Stimulated activated CD4-positive, alpha-beta T cell treated with anti-CD3 and anti-CD28 coated beads, Interleukin-15, amount 100 ng/mL, for 48 hours (primary cell): ENCODE measurements around the gene IL22RA2.
A peak's percentile ranks its signal among the peaks of the same experiment; 100 is the strongest.

ENCODE experiments used
- DNase-seq, 2 donors: peaks; one replicate each; pipeline ENCODE4 v3.0.0-alpha.2; 2020; ENCODE audit warnings: low read depth in 2 of 2

The IL22RA2 gene

GRCh38 chr6:137097057-137097456 lies 76.4 kb downstream of the IL22RA2 start:
- no peak for DNase-seq

GRCh38 chr6:137095651-137096238 lies 77.7 kb downstream of the IL22RA2 start:
- DNase-seq = no peak

DNA sequence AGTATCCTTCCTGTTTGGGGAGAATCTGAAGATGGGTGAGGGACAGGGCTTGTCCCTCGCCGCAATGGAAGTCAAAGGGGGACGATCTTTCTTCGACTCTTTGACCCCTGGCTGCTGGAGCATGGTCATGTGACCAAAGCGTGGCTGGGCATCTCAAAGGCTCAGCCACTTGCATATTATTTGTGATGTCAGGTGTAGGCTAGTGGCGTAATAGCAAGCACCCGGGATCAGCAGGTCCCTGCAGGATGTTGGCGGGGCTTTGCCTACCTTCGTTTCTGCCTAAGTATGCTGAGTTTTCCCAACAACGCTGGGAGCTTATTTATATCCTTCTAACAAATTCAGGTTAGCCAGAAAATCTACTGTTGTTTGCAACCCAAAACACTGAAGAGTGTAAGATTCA lies 78.4 kb downstream of the IL22RA2 start:
- no peak for DNase-seq

DNA sequence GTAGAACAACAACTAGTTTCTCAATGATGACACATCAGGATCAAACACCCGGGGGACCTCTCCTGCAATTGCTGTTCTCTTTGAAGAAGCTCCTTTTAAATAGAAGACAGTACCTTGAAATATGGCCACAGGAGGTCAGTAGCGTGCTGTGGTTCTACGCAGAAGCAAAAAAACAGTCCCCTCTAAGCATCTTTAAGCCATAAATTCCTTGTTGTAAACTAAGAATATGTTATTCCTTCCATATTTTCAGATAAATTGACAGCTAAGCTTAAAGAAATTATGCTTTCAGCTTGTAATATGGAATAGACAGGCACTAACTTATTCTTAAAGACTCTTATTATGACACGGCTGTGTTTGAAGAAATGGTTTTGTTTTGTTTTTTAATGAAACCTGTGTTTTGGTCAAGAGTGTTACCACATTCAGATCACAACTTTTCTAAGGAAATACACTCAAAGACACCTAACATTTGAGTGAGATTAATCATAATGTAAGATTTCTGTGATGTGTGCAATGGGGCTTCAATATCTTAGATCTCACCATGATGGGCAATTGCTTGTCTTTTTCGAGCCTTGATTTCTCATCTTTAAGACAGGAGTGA lies 78.9 kb downstream of the IL22RA2 start:
- peak; percentile 9 to 46 for DNase-seq
